Peyer's patch (tissue), 4 donors: Measurements from ENCODE around the gene UROC1.

Experiments
- POLR2A ChIP-seq, 2 donors: fragments of 450-650 bp; IDR thresholded peaks; one replicate each; pipeline ENCODE4 v1.5.1; 2017; ENCODE audit warnings: antibody characterized with exemption in 2 of 2, mild to moderate bottlenecking in 2 of 2, moderate library complexity in 2 of 2
- TF ChIP-seq, protein P1 (sequence below), 6 experiments: fragments of 450-650 bp in 4 of 6; fragments of 200-600 bp in 2 of 6; sonication (generic) in 1 of 6; IDR thresholded peaks; one replicate each; pipeline ENCODE4 v1.5.1; 2017 to 2019; ENCODE audit warnings: antibody characterized with exemption in 6 of 6, mild to moderate bottlenecking in 3 of 6, moderate library complexity in 1 of 6

DNA sequence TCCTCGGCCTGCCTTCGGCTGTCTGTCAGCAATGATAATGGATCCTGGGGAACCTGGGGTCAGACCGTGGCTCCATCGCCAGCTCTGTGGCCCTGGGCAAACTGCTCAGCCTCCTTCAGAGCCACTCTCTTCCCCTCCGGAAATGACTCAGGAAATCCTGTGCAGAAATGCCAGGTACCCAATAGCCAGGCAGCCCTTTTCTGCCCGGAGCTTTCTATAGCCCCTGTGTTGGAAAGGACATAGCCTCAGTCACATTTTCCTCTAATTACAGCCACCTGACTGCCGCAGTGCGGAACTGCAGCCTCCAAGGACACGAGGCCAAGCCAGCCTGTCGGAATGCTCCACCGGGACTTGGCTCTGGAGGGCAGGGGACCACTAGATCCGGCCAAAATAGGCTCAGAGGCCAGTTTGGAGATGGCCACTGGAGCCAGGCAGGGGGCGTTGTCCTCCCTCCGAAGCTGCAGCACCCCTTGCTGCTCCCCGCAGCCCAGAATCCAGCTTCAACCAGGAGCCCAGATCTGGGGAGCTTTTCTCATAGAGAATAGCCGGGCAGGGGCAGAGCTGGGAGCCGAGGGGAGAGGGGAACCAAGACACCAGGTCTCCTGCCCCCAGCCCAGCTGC, 30.3 kb downstream of the UROC1 start:
- TF ChIP-seq, protein P1, sequence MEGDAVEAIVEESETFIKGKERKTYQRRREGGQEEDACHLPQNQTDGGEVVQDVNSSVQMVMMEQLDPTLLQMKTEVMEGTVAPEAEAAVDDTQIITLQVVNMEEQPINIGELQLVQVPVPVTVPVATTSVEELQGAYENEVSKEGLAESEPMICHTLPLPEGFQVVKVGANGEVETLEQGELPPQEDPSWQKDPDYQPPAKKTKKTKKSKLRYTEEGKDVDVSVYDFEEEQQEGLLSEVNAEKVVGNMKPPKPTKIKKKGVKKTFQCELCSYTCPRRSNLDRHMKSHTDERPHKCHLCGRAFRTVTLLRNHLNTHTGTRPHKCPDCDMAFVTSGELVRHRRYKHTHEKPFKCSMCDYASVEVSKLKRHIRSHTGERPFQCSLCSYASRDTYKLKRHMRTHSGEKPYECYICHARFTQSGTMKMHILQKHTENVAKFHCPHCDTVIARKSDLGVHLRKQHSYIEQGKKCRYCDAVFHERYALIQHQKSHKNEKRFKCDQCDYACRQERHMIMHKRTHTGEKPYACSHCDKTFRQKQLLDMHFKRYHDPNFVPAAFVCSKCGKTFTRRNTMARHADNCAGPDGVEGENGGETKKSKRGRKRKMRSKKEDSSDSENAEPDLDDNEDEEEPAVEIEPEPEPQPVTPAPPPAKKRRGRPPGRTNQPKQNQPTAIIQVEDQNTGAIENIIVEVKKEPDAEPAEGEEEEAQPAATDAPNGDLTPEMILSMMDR (IDR thresholded peaks at IDR 0.05) = no peak
- no peak for TF ChIP-seq POLR2A (IDR thresholded peaks at IDR 0.05)
